Activated naive CD4-positive, alpha-beta T cell treated with anti-CD3 and anti-CD28 coated beads, Interleukin-2, amount 50 U/mL, for 72 hours (primary cell): ENCODE results near the gene GPHB5. TPM values are rescaled to one million over a fixed set of nuclear protein-coding genes. Genes with fewer than 3 reads are reported as not detected.
A peak's percentile ranks its signal among the peaks of the same experiment; 100 is the strongest.

Experiments used
- ATAC-seq, 2 donors: fragments of 150-1000 bp; cut with Tn5 transposase; 2 replicates each; pipeline ENCODE4 v1.10.0; 2021; ENCODE audit warnings: mild to moderate bottlenecking in 2 of 2, moderate library complexity in 2 of 2
- DNase-seq, 2 donors: peaks; one replicate each; pipeline ENCODE4 v3.0.0; 2021 to 2022; ENCODE audit warnings: low spot score in 2 of 2
- H3K27ac Mint-ChIP-seq, 2 donors: one replicate each; pipeline ENCODE4 v1.8.0; 2022; ENCODE audit warnings: mild to moderate bottlenecking in 2 of 2, mixed read lengths in 2 of 2
- H3K36me3 Mint-ChIP-seq, 2 donors: one replicate each; pipeline ENCODE4 v1.8.0; 2022; ENCODE audit warnings: mixed read lengths in 2 of 2
- H3K9me3 Mint-ChIP-seq, 2 donors: one replicate each; pipeline ENCODE4 v1.8.0; 2022; ENCODE audit warnings: mixed read lengths in 2 of 2
- total RNA-seq, 2 donors: library from RNA; stranded (reverse); gene quantifications; one replicate each; pipeline ENCODE4 v1.2.3, GENCODE V29; 2022

The GPHB5 gene
- total RNA-seq, 2 donors from 2014 or later = not detected

GRCh38 chr14:63276492-63277342 is 42.0 kb downstream of the GPHB5 start:
- Mint-ChIP-seq H3K36me3 (no peaks in the 10 kb centered on the region), H3K27ac (no peak overlapping the region), H3K9me3 (no peaks in the 10 kb centered on the region)
- peak; percentile 53 to 64 for ATAC-seq
- no peak for DNase-seq

GRCh38 chr14:63276016-63276415 is 42.7 kb downstream of the GPHB5 start:
- no peak for ATAC-seq

GRCh38 chr14:63275611-63276010 is 43.1 kb downstream of the GPHB5 start:
- no peak overlapping the region for H3K27ac Mint-ChIP-seq
- no peaks in the 10 kb centered on the region for H3K9me3 Mint-ChIP-seq
- no peaks in the 10 kb centered on the region for H3K36me3 Mint-ChIP-seq
- ATAC-seq = no peak
- no peak for DNase-seq

More at GRCh38 chr14:63276016-63276415, 42.7 kb downstream of the GPHB5 start:
- no peak for DNase-seq
- H3K27ac Mint-ChIP-seq = no peak overlapping the region
- H3K9me3 Mint-ChIP-seq = no peaks in the 10 kb centered on the region
- no peaks in the 10 kb centered on the region for H3K36me3 Mint-ChIP-seq

- Mint-ChIP-seq H3K36me3 (no peaks in the 10 kb centered on the region), H3K27ac (no peak overlapping the region), H3K9me3 (no peaks in the 10 kb centered on the region)
- DNase-seq = no peak
- ATAC-seq = no peak
These were observed 44.7 kb downstream of the GPHB5 start for GRCh38 chr14:63273717-63274655.

- Mint-ChIP-seq H3K27ac (no peak overlapping the region), H3K36me3 (no peaks in the 10 kb centered on the region), H3K9me3 (no peaks in the 10 kb centered on the region)
- no peak for ATAC-seq
- DNase-seq = no peak
These were observed 45.6 kb downstream of the GPHB5 start for GRCh38 chr14:63273129-63273528.

GRCh38 chr14:63269561-63270225 is 49.0 kb downstream of the GPHB5 start:
- DNase-seq = no peak

GRCh38 chr14:63268771-63269170 is 50.0 kb downstream of the GPHB5 start:
- DNase-seq = no peak
- H3K36me3 Mint-ChIP-seq = no peaks in the 10 kb centered on the region
- no peaks in the 10 kb centered on the region for H3K9me3 Mint-ChIP-seq
- ATAC-seq = no peak
- no peak overlapping the region for H3K27ac Mint-ChIP-seq

More at GRCh38 chr14:63269561-63270225, 49.0 kb downstream of the GPHB5 start:
- ATAC-seq = no peak
- H3K9me3 Mint-ChIP-seq = no peaks in the 10 kb centered on the region
- H3K36me3 Mint-ChIP-seq = no peaks in the 10 kb centered on the region
- H3K27ac Mint-ChIP-seq = no peak overlapping the region

- H3K27ac Mint-ChIP-seq = no peak overlapping the region
- no peaks in the 10 kb centered on the region for H3K36me3 Mint-ChIP-seq
- DNase-seq (no peak), ATAC-seq (no peak)
- no peaks in the 10 kb centered on the region for H3K9me3 Mint-ChIP-seq
These were observed 51.6 kb downstream of the GPHB5 start for GRCh38 chr14:63267171-63267570.

GRCh38 chr14:63266106-63266505 is 52.6 kb downstream of the GPHB5 start:
- H3K36me3 Mint-ChIP-seq = no peaks in the 10 kb centered on the region
- no peak overlapping the region for H3K27ac Mint-ChIP-seq
- no peak for ATAC-seq
- no peaks in the 10 kb centered on the region for H3K9me3 Mint-ChIP-seq
- no peak for DNase-seq

Other genes with a start within 250 kb of the GPHB5 start
- not detected for gene RHOJ, start 114.5 kb downstream of the GPHB5 start, total RNA-seq
- gene PPP2R5E, start 224.4 kb upstream of the GPHB5 start, total RNA-seq = 10 to 100 TPM; 31.2 to 40.3 TPM